Activated T-cell treated with anti-CD3 and anti-CD28 coated beads, Interleukin-2, amount 50 U/mL, for 24 hours (primary cell): Measurements from ENCODE around the gene SLC7A14.

ENCODE experiments used
- DNase-seq: peaks from one replicate; pipeline ENCODE4 v3.0.0-alpha.2; 2020
- H3K27ac Mint-ChIP-seq: 2 replicates; pipeline ENCODE4 v1.8.0; 2020; ENCODE audit warnings: mild to moderate bottlenecking, mixed read lengths
- H3K27me3 Mint-ChIP-seq: 2 replicates; pipeline ENCODE4 v1.8.0; 2020; ENCODE audit warnings: mixed read lengths
- H3K36me3 Mint-ChIP-seq: 2 replicates; pipeline ENCODE4 v1.8.0; 2020; ENCODE audit warnings: low read depth, mixed read lengths
- H3K4me1 Mint-ChIP-seq: 2 replicates; pipeline ENCODE4 v1.8.0; 2020; ENCODE audit warnings: low read depth, mixed read lengths
- H3K4me3 Mint-ChIP-seq: 2 replicates; pipeline ENCODE4 v1.8.0; 2020; ENCODE audit warnings: mild to moderate bottlenecking, moderate library complexity, mixed read lengths
- H3K9me3 Mint-ChIP-seq: 2 replicates; pipeline ENCODE4 v1.8.0; 2020; ENCODE audit warnings: mixed read lengths

Gene SLC7A14

DNA sequence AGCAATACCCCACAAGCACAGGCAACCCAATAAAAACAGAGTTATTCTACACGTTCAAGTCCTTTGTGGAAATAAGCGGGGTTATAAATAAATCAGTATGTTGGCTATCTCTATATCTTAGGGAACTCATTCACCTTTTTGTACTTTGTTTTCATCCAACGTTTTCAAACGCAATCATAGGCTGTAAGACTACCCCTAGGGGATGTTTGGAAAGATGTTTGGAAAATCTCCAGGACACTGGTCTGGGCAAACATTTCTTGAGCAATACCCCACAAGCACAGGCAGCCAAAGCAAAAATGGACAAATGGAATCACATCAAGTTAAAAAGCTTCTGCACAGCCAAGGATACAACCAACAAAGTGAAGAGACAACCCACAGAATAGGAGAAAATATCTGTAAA is 97.1 kb downstream of the SLC7A14 start:
- H3K9me3 Mint-ChIP-seq, result no peaks in the 10 kb centered on the region
- no peak for DNase-seq
- H3K27ac Mint-ChIP-seq, result no peak overlapping the region
- H3K4me3 Mint-ChIP-seq, result no peak overlapping the region
- peaks cover 17% of the 10 kb centered on the region for H3K27me3 Mint-ChIP-seq
- no peaks in the 10 kb centered on the region for H3K36me3 Mint-ChIP-seq
- H3K4me1 Mint-ChIP-seq, result no peaks in the 10 kb centered on the region

DNA sequence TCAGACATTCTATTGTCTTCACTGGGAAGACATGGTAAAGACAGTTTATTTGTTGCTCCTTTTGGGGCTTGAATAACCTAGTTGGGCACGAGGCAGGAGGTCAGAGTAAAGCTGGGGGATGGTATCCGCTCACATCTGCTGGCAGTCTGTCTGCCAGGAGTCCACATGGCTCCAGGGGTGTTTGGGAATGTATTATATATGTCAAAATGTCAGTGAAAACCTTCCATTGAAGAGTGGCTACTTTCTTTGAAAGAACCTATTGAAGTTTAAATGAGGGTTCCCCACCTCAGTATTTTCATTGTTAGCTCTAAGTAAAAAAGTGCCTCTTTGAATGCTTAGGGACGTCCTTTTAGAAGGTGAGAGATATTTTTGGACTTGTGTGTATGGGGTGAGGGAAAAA is 98.8 kb downstream of the SLC7A14 start:
- Mint-ChIP-seq H3K36me3 (no peaks in the 10 kb centered on the region), H3K27me3 (peaks cover 17% of the 10 kb centered on the region), H3K4me1 (no peaks in the 10 kb centered on the region), H3K9me3 (no peaks in the 10 kb centered on the region), H3K4me3 (no peak overlapping the region), H3K27ac (no peak overlapping the region)
- no peak for DNase-seq

DNA sequence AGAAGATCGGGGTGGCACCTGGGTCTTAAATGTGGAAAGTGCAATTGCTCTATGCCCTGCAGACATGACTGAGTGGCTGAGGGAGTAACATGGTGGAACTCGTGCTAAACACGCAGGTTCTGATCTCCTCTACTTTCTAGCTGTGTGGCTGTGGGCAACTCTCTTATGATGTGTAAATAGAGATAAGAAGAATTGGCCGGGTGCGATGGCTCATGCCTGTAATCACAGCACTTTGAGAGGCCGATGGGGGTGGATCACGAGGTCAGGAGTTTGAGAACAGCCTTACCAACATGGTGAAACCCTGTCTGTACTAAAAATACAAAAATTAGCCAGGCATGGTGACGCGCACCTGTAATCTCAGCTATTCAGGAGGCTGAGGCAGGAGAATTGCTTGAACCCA is 99.5 kb downstream of the SLC7A14 start:
- Mint-ChIP-seq H3K27me3 (peaks cover 17% of the 10 kb centered on the region), H3K27ac (no peak overlapping the region), H3K9me3 (no peaks in the 10 kb centered on the region), H3K4me1 (no peaks in the 10 kb centered on the region), H3K36me3 (no peaks in the 10 kb centered on the region), H3K4me3 (no peak overlapping the region)
- DNase-seq, result no peak

DNA sequence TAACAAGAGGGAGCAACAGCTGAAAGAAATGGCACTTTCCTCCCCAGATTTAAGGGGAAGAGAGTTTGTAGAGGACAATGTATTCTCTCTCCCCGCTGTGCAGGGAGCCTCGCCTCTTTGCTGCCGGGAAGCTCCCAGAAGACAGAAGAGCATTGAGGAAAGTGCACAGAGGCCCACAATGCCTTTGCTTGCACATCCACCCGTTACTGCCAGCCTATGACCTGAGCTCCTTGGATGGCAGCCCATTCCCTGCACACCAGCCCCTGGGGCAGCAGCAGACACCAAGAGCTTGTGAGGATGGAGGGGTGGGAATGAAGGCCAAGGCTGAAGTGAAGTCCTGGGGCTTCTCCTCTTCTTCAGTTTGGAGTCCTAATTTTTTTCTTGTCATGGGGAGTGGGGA is 100.2 kb downstream of the SLC7A14 start:
- H3K4me3 Mint-ChIP-seq, result no peak overlapping the region
- H3K27ac Mint-ChIP-seq, result no peak overlapping the region
- H3K36me3 Mint-ChIP-seq, result no peaks in the 10 kb centered on the region

DNA sequence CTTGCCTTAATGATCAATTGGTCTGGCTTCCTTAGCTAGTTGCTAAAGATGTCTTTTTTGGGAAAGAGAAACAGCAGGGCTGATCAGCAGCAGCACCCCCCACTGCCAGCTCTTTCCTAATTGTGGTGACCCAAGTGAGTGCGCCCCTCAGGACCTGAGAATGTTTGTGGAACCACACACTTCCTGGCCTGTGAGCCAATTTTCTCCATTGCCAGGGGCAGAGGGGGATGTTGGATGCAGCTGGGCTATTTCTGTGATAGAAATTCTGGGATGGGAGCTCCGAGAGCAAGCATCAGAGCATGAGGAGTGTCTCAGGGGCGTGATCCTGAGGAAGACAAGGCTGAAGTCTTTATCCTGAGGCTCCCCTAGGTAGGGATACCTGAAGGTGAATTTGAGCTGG is 100.6 kb downstream of the SLC7A14 start:
- Mint-ChIP-seq H3K9me3 (no peaks in the 10 kb centered on the region), H3K4me3 (no peak overlapping the region), H3K36me3 (no peaks in the 10 kb centered on the region), H3K27me3 (peaks cover 17% of the 10 kb centered on the region), H3K27ac (no peak overlapping the region), H3K4me1 (no peaks in the 10 kb centered on the region)
- no peak for DNase-seq

More for the DNA sequence above, 100.2 kb downstream of the SLC7A14 start:
- Mint-ChIP-seq H3K4me1 (no peaks in the 10 kb centered on the region), H3K27me3 (peaks cover 17% of the 10 kb centered on the region), H3K9me3 (no peaks in the 10 kb centered on the region)
- no peak for DNase-seq

DNA sequence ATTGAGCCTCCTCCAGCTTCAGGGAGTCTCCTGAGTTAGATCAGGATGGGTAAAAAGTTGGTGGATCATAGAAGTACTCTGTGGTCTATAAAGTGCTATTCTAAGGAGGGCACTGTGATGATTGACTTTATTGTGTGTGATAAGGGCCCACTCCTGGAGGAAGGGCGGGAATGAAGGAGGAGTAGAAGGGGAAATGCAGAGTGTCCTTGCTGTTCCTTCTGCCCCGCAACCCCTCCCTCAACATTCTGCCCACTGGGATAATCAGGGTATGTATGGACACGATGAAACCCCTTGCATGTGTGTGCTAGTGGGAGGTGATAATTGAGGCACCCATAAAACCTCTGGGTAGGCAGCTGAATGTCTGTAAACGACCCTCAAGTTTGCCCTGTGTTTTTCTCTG is 101.0 kb downstream of the SLC7A14 start:
- no peaks in the 10 kb centered on the region for H3K36me3 Mint-ChIP-seq
- no peak overlapping the region for H3K4me3 Mint-ChIP-seq
- no peaks in the 10 kb centered on the region for H3K4me1 Mint-ChIP-seq

DNA sequence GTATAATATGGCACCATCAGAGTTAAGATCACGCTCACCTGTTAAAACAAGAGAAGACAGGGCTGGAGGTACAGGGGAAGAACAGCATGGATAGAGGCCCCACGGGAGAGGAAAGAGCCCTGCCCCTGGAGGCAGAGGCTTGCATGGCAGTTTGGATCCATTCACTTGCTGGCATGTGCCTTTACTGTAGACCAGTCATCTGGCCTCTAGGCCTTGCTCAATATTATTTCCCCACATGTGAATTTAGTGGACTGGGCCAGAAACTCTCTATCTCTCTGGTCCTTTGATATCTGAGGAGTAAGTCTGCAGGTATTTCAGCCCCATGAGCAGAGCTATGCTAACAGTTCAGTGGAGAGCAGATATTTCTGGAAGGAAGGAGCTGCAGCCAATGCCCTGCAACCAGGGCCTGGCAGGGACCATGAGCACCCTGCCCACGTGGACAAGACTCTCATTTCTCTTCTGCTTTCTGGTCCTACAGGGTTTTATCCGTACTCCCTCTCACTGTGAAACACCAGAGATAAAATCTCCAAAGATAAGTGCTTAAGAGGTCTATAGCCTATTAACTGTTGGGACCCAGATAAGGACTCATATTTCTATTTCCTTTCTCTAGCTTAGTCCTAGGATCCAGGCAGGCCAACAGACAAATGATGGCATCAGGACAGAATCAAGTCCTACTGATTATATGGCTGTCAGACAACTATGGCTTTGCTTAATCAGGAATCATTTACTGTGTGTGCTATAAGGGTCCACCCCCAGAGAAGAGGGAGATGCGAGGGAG is 102.2 kb downstream of the SLC7A14 start:
- H3K4me3 Mint-ChIP-seq, result no peak overlapping the region
- H3K27me3 Mint-ChIP-seq, result peaks cover 17% of the 10 kb centered on the region
- H3K27ac Mint-ChIP-seq, result no peak overlapping the region
- no peaks in the 10 kb centered on the region for H3K9me3 Mint-ChIP-seq
- no peaks in the 10 kb centered on the region for H3K36me3 Mint-ChIP-seq
- DNase-seq, result no peak
- H3K4me1 Mint-ChIP-seq, result no peaks in the 10 kb centered on the region

More for the DNA sequence above, 101.0 kb downstream of the SLC7A14 start:
- no peak for DNase-seq
- no peak overlapping the region for H3K27ac Mint-ChIP-seq
- H3K9me3 Mint-ChIP-seq, result no peaks in the 10 kb centered on the region
- H3K27me3 Mint-ChIP-seq, result peaks cover 17% of the 10 kb centered on the region

DNA sequence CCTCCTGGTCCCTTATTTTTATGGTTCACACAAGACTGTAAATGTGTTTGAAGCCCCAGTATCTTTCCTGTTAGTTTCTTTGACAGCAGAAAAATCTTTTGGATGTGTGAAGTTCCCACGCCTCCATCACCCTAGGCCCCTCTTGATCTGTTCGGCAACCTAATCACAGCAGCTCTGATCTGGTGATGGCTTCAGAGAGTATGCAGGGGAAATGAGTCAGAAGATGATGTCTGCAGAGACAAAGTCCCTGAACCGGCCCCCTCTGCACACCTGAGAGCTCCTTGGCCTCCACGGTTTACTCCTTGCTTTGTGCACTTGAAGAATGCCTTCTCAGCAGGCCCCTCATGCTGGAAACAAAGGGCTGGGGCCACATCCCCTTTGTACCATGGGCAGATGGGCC is 103.7 kb downstream of the SLC7A14 start:
- no peaks in the 10 kb centered on the region for H3K36me3 Mint-ChIP-seq
- no peak overlapping the region for H3K4me3 Mint-ChIP-seq
- DNase-seq, result no peak
- peaks cover 1% of the 10 kb centered on the region for H3K4me1 Mint-ChIP-seq
- no peak overlapping the region for H3K27ac Mint-ChIP-seq
- no peaks in the 10 kb centered on the region for H3K9me3 Mint-ChIP-seq
- H3K27me3 Mint-ChIP-seq, result peaks cover 12% of the 10 kb centered on the region

DNA sequence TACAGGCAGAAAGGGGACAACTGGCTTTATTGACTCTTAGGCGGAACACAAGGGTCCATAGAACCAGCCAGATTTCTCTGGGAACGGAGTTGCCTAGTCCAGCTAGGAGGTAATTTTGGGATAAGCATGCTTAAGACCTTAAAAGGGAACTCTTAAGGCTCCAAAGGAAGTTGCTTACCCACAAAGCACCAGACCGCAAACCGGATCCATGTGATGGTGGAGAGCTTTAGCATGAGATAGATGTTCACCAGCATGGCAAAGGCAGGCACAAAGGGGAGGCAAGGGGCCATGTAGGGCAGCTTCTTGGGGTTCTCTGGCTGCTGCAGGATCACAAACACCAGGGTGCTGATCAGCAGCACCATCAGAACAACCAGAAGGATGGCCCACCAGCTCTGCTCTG is 105.8 kb downstream of the SLC7A14 start:
- Mint-ChIP-seq H3K27ac (no peak overlapping the region), H3K9me3 (no peaks in the 10 kb centered on the region), H3K4me1 (peaks cover 1% of the 10 kb centered on the region), H3K36me3 (no peaks in the 10 kb centered on the region), H3K27me3 (peaks cover 17% of the 10 kb centered on the region), H3K4me3 (no peak overlapping the region)
- no peak for DNase-seq

DNA sequence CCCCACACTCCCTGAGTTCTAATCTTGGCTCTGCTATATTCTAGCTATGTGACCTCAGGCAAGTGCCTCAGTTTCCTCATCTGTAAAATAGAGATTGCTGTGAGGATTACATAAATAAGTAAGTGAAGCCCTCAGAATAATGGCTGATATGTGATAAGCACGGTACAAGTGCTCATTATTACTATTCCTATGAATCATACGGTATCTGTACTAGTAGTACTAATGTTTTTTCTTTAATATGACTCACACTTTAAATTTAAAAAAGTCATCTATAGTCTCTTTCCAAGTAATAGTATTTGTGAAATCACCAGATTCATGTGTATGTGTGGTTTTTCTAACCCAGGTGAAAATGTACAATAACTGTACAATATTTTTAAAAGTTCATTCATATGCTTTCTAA is 108.5 kb downstream of the SLC7A14 start:
- peaks cover 39% of the 10 kb centered on the region for H3K27me3 Mint-ChIP-seq
- H3K4me1 Mint-ChIP-seq, result peaks cover 1% of the 10 kb centered on the region
- H3K4me3 Mint-ChIP-seq, result no peak overlapping the region
- H3K27ac Mint-ChIP-seq, result no peak overlapping the region
- no peaks in the 10 kb centered on the region for H3K36me3 Mint-ChIP-seq
- no peaks in the 10 kb centered on the region for H3K9me3 Mint-ChIP-seq
- no peak for DNase-seq

DNA sequence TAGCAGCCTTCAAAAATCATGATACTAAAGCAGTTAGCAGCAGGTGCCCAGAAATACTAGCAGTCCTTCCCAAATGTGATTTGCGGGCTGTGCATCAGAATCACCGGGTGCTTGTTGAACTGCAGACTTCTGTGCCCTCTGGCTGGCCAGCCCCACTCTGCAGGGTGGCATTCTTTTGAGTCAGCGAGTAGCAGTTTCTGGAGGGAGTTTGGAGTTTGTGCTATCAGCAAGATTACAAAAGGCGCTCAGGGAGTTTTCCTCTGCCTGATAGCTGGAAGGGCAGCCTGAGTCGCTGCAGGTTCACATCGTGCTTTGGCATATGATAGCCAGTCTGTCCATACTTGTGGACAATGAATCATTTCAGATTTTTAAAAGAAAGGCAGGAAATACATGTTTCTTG is 109.6 kb downstream of the SLC7A14 start:
- no peaks in the 10 kb centered on the region for H3K36me3 Mint-ChIP-seq
- peaks cover 1% of the 10 kb centered on the region for H3K4me1 Mint-ChIP-seq
- peaks cover 44% of the 10 kb centered on the region for H3K27me3 Mint-ChIP-seq
- no peaks in the 10 kb centered on the region for H3K9me3 Mint-ChIP-seq
- H3K4me3 Mint-ChIP-seq, result no peak overlapping the region
- no peak for DNase-seq
- H3K27ac Mint-ChIP-seq, result no peak overlapping the region

DNA sequence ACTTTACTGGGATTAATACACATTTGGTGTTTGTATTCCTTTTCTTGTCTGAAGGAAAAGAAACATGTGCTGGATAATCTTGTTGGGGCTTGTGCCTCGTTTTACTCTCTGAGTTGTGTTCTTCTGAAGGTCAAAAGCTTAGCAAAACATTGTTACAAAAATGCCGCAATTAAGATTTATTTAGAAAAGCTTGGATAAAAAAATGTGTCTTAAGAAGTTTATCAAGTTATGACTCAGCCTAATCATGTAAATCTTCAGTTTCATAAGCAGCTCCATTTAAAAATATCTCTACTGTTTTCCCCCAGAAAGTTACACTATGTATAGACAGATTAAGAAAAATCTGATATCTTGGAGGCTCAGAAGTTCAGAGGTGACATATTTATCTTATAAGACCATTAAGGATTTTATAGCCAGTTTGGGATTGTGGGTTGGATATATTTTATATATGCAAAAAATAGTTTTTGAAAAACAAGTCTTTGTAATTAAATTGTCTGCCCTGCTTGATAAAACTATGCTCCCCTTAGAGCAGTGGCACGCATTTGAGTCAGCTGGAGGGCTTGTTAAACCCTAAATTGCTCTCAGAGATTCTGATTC is 110.7 kb downstream of the SLC7A14 start:
- peaks cover 4% of the 10 kb centered on the region for H3K4me1 Mint-ChIP-seq
- no peak for DNase-seq
- H3K4me3 Mint-ChIP-seq, result no peak overlapping the region
- no peak overlapping the region for H3K27ac Mint-ChIP-seq
- no peaks in the 10 kb centered on the region for H3K36me3 Mint-ChIP-seq
- no peaks in the 10 kb centered on the region for H3K9me3 Mint-ChIP-seq
- peaks cover 53% of the 10 kb centered on the region for H3K27me3 Mint-ChIP-seq

DNA sequence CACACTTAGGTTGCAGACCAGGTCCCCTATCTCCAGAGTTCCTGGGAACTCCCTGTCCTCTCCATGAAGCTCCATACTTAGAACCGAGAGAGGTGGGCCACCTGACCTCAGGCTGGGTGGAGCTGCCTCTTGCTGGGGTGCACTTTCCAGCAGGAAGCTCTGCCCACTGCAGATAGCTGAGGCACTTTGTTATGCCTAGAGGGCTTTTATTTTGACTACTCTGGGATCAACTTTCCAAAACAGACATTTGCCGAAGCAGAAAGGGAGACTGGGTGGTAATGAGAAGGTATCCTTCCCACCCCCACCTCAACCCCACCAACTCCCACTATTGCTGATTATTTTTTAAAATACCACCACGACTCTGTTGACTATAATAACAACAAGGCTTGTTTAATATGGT is 112.5 kb downstream of the SLC7A14 start:
- H3K27ac Mint-ChIP-seq, result no peak overlapping the region
- H3K36me3 Mint-ChIP-seq, result no peaks in the 10 kb centered on the region
- no peaks in the 10 kb centered on the region for H3K9me3 Mint-ChIP-seq
- DNase-seq, result no peak
- peaks cover 68% of the 10 kb centered on the region for H3K27me3 Mint-ChIP-seq
- H3K4me1 Mint-ChIP-seq, result peaks cover 7% of the 10 kb centered on the region
- no peak overlapping the region for H3K4me3 Mint-ChIP-seq

DNA sequence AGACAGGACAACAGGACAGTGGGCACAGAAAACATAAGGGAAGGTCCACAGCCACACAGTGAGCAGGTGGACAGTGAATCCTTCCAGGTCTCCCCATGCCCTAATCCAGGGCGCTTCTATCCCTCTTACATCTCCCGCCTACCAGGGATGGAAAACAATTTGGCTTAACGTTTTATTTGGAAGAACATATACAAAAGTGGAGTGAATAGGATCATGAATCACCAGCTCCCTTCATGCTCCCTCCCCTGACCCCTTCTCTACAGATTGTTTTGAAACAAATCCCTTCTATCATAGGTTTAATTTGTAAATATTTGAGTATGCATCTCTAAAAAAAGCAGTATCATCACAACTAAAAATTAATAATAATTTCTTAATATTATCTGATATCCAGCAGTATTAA is 114.7 kb downstream of the SLC7A14 start:
- Mint-ChIP-seq H3K27ac (no peak overlapping the region), H3K27me3 (peaks cover 61% of the 10 kb centered on the region), H3K36me3 (no peaks in the 10 kb centered on the region), H3K4me3 (no peak overlapping the region), H3K4me1 (peaks cover 6% of the 10 kb centered on the region), H3K9me3 (no peaks in the 10 kb centered on the region)
- no peak for DNase-seq
